Embryonic facial prominence (tissue), 1 donor: Measurements from ENCODE around the gene EEF2KMT.
"Not testable (repeated sequence)": the region's sequence is repeated elsewhere in the genome, so short reads cannot be mapped to it uniquely, and the experiment has no call there.

Experiments used
- DNase-seq: peaks from one replicate; pipeline ENCODE4 v3.0.0-alpha.2; 2016; ENCODE audit errors: extremely low spot score

The EEF2KMT gene

DNA sequence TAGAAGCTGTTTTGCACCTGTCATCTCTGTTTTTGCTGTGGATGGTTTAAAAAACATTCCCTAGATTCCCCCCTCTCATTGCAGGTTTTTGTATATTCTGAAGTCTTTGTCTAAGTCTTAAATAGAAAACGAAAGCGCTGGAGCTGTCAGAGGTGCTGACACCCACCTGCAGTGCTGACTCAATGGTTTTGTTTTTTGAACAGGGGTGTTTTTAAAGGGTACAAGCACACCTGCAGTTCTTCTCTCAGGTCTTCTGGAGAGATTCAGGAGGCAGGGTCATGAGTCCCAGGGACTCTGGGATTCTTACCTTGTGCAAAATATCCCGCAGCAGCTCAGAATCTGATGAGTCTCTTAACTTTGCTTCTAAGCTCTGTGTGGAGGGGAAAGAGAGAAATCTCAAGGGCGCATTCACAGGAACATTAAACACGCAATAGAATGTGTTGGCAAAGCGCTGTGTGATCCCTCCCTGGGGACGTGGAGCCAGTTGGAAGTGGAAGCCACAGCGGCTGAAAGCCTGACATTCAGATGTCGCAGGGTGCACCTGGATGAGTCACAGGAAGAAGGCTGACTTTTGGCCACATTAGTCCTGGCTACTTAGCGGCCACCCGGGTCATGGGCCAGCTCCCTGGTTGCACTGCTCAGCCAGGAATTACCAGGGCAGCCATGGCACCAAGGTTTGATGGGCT lies 2.3 kb downstream of the EEF2KMT start:
- not testable (repeated sequence) for DNase-seq

DNA sequence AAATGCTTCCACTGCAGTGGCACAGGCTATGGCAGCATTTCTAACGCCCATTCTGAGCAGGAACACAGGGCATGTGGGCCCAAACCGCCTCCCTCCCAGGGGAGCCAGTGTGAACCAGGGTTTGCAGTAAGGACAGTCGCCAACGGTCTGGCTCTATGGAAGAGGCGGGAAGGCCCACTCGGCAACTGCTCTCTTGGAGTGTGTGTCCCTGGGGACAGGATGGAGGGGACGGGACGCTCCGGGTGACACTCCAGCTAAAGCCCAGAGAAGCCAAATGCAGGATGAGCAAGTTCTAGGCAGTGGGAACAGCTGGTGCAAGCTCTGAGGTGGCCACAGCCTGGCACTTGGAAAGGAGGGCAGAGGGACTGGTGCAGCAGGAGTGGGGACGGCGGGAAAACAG lies 3.8 kb downstream of the EEF2KMT start:
- not testable (repeated sequence) for DNase-seq

DNA sequence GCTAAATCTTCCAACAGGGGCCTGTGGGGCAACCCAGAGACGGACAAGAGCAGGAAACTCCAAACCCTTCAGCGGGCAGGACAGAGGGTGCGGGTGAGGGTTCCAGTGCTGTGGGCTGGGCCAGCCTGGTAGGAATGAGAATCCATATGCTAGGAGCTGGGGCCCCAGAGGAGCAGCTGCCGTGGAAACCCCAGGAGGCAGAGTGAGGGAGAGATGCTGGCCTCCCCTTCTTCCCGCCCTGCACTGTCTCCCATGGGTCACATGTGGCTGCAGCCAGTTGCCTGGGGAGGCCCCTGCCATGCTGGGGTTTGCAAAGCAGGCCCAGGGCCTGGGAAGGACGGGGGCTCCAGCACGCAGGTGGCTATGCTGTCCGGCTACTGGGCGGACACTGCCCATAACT lies 4.5 kb downstream of the EEF2KMT start:
- not testable (repeated sequence) for DNase-seq

DNA sequence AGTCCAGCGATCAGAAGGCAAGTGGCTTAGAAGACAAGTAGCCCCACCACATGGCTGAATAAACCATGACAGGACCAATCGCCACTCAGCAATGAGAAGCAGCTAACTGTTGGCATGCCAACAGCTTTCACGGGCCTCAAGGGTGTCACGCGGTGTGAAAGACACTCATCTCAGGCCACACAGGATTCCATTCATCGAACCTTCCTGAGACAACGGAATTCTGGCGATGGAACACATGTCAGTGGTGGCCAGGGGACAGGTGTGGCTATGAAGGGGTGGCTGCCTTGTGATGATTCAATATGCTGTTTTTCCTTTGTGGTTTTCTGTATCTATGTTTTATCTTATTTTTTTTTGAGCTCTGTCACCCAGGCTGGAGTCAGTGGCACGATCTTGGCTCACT lies 7.0 kb downstream of the EEF2KMT start:
- not testable (repeated sequence) for DNase-seq

DNA sequence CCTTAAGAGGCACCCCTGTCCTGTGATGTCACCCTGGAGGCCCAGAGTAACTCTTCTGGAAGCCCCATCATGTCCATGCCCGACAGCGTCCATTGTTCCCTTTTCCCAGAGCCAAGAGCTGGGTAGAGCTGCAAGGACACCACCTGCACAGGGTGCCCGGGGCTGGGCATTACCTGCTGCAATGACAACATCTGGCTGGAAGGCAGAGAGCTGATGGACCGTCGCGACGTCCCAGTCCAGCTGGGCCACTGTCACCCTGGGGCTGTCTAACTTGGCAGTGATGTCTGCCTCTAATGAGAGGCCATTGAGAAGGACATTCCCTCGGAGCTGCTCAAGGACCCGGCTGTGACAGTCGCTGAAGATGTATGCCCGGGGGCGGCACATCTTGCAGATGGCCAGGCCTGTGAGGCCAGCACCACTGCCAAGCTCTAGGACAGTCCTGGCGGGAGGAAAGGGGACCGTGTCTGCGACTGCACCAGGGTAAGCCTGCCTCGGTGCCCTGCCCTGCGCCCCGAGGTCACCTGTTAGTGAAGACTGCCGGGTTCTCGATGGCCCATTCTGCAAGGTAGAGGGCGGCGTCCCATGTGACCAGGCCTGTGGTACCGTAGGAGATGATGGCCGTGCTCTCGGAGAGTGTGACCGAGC lies 7.6 kb downstream of the EEF2KMT start:
- not testable (repeated sequence) for DNase-seq

DNA sequence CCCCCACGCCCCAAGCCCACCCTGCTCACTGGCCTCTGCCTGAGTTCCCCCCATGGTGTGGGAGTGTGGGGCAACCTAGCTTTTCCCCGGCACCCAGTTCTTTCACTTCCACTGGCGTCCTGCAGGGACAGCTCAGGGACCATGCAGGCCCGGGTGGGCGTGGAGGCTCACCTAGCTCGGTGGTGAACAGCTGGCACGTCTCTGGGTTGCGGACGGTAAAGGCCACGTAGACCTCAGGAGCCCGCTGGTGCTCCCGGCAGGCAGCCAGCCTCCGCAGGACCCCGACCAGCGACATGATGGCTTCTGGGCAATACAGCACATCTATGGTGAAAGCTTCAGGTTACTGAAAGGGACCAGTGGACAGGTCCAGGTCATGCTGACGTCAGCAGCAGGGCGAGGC lies 8.7 kb downstream of the EEF2KMT start:
- not testable (repeated sequence) for DNase-seq

DNA sequence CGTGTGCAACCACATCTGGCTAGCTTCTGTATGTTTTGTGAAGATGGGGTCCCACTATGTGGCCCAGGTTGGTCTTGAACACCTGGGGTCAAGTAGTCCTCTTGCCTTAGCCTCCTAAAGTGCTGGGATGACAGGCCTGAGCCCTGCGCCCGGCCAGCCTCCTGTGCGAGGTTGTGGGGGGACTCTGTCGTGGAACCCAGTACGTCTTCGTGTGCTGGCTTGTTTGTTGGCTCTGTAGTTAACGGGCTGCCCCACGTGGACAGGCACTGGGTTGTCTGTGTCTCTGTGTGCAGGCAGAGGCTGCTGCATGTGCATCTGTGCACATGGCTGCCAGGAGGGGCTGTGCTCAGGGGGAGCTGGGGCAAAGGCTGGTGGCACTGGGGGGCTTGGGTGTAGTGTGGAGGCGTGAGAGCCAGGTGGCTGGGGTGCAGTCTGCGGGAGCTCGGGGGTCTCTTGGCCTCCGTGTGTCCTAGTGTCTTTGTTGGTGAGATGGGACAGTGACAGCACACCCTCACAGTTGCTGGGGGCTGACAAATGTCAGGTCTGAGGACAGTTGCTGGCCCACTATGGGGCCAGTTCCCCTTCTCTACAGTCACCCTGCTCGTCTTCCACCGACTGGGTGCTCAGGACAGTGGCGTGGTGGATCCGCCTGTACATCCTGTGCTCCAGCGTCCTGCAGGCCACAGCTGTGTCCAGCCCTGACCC lies 9.4 kb downstream of the EEF2KMT start:
- not testable (repeated sequence) for DNase-seq

DNA sequence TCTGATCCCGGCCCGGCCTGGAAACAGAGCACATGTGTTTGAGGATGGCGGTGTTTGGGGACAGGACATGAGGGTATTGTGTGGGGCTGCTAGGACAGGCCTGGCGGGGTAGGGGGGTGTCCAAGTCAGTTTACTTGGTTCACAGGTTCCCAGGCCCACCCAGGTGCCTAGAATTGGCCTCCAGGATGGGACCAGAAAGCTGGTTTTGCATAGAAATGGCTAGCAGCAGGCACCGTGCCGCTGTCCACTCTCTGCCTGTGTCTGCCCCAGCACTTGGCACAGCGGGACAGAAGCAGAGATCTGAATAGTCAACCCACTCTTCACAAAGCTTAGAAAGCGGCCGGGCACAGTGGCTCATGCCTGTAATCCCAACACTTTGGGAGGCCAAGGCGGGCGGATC lies 11.9 kb downstream of the EEF2KMT start:
- not testable (repeated sequence) for DNase-seq

DNA sequence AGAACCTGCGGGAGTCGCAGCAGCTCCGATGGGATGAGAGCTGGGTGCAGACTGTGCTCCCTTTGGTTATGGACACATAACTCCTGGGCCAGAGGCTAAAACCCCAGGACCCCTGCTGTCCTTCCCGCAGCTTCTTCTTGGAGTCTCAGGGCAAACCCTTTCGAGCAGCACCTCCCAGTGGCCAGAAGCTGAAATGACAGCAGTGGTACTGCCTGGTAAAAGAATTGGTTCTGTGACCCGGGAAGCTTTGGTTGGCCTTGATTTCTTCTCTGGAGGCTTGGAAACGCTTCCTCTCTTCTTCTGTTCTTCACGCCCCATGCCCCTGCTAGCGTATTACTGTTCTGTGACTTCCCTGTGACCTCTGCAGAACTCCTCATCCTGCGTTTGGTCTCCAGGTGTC lies 12.8 kb downstream of the EEF2KMT start:
- not testable (repeated sequence) for DNase-seq

DNA sequence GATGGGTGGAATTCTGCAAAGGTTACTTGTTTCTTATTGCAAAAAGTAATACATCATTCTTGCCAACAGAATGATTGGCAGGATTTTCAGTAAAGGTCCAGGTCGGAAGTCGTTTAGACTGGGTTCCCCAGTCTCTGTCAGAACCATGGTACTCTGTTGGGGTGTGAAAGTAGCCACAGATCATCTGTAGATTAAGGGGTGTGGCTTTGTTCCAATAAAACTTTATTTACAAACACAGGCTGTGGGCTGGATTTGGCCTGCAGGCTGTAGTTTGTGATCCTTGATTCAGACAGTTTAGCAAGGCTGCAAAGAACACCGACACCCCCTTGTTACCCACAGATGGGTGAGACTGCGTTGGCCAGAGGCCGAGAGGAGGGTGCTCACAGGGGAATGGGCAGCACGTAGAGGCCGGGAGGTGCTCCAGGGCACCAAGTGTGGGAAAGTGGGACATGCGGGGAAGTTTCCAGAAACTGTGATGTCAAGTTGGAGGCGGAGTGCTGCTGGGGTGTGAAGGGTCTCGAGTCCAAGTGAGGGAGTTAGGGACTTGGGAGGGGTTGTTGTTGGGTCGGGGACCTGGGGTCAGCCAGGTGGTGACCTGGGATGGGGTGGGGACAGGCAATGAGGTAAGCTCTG lies 13.4 kb downstream of the EEF2KMT start:
- DNase-seq, result not testable (repeated sequence)

DNA sequence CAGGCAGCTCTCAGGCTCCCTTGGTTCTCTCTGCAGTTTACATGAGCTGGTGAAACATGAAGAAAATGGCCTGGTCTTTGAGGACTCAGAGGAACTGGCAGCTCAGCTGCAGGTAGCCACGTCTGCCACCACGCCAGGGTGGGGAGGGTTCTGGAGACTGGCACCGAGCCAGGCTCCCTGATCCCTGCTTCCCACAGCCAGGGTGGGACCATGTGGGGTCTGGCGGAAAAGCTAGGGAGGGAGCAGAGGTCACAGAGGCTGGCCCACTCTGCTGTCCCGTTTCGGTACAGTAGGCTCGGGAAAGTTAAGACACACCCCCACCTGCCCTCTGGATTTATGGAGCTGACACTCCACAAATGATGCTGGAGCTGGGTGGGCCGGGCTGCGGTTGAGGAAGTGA lies 13.9 kb downstream of the EEF2KMT start:
- not testable (repeated sequence) for DNase-seq

DNA sequence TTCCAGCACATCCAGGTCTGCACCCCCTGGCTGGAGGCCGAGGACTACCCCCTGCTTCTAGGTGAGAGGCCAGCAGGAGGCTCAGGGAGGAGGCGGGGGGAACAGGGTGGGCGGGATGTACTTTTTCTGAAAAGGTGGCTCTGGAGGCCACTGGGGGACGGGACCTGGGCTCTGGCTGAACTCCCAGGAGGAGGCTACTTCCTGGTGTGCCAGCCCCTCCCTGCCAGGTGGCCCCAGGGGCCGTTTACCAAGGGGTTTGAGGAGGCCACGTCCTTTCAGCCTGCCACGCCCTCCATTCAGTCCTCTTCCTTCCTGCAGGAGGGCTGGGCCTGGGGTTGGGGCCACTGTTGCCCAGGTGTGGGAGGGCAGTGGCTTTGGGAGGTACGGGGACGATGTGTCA lies 16.6 kb downstream of the EEF2KMT start:
- not testable (repeated sequence) for DNase-seq

DNA sequence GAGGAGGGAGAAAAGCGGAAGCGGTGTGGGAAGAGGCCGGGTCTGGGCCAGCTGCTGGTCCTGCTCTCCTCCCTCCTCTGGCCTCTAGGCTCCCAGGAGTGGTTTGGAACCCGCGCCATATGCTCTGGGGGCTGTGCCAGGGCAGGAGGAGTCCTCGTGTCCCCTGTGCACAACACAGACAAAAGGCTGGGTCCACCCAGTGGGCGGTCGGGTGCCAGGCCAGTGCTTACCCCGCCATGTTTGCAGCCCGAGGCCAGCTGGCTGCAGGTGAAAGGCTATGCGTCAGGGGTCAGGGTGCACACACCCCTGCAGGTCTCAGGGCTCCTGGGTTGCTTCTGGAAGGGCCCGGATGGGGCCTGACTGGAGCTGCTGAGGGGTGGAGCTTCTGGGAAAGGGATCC lies 17.1 kb downstream of the EEF2KMT start:
- not testable (repeated sequence) for DNase-seq

DNA sequence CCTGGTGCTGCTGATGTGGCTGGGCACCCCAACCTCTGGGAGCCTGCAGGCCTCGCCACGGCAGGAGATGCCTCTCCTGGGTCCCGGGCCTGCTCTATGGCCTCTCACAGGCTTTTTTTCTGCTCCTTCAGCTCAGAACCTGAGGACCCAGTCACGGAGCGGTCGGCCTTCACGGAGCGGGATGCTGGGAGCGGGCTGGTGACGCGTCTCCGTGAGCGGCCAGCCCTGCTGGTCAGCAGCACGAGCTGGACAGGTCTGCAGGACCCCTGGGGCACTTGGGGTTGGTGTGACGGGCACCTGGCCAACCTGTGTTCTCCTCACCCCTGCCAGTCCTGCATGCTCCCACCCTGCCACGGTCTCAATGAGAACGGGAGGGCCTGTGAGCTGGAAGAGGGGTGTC lies 19.0 kb downstream of the EEF2KMT start:
- DNase-seq, result no peak

DNA sequence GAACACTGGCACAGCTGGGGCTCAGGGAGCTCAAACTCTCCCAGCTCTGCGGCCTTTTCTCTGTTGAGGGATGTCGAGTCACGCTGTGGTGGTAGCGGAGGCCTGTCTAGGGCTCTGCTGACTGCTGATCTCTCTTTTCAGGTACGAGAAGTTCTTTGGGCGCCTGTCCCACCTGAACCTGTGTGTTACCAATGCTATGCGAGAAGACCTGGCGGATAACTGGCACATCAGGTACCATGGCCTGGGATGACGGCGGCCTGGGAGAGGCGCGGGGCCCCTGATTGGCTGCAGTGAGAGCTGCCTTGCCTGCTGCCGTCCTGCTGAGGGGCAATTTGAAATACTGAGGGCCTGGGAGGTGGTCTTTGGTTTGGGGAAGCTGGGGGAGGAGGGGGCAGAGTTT lies 20.3 kb downstream of the EEF2KMT start:
- DNase-seq, result no peak

DNA sequence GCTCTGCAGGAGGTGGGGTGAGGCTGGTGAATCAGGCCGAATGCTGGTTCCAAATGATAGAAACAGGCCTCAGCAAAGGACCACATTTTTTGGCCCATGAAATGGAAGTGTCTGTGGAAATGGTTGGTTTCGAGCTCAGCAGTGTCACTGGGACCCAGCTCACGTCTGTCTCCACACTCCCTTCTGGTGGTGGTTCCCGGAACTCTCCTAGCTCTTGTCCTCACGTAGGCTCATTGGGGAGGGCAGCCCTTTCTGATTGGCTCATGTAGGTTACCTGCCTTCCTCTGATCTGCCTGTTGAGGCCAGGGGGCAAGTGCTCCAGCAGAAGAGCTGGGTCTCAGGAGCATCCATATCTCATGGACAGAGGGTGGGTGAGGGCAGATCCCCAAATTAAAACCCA lies 22.0 kb downstream of the EEF2KMT start:
- no peak for DNase-seq

DNA sequence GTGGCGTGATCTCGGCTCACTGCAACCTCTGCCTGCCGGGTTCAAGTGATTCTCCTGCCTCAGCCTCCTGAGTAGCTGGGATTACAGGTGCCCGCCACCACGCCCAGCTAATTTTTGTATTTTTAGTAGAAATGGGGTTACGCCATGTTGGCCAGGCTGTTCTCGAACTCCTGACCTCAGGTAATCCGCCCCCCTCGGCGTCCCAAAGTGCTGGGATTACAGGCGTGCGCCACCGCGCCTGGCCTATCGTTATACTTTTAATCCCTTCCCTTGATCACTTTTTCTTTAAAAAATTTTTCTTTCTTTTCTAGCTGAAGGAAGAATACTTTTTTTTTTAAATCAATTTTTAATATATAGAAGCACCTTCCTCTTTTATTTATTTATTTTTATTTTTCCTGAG lies 23.8 kb downstream of the EEF2KMT start:
- DNase-seq, result not testable (repeated sequence)

DNA sequence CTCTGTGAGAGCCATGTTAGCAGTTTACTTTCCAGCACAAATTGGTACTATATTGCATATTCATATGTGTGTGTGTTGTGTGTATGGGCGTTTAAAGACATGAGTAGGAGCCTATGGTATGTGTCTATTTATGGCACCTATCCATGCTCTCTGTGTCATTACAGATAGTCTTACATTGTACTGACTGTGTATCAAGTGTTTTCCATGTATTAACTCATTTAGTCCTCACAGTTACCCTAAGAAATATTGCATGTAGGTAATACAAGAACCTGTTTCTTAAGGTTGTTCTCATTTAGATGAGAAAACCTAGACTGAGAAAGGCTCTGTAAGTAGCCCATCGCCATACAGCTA lies 24.3 kb downstream of the EEF2KMT start:
- DNase-seq, result no peak

DNA sequence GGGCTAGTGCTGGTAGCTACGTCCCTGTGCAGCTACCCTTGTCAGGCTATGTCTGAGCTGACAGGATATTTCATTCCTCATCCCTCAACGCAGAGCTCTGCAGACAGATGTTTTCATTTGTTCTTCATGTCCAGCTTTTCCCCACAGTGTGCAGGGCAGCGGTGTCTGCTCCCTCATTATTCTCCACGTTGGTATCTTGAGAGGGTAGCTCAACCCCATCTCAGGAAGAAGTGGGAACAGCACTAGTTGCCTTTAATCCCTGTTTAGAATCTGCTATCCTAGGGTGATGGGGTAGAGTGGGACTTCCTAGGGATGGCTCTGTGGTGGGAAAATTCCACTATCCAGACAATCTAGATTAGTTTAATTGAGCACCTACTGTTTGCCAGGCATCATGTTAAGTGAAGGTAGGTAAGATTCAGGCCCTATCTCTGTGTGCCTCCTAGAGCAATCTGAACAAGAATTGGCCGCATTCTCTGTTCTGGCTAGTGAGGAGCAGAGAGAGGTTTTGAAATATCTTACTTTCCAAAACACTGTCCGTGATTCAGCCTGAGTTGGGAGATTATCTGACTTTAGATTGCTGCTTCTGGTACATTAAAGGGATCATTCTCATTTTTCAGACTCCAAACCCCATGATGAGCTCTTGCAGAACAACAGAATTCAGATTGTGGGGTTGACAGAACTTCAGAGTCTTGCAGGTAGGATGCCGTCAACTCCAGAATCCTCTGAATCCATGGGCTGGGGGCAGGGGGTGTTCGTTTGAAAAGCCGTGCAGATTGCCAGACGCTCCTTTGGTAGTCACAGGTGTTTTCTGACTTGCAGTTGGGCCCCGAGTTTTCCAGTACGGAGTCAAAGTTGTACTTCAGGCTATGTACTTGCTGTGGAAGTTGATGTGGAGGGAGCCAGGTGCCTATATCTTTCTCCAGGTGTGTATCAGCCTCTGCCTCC lies 25.0 kb downstream of the EEF2KMT start:
- DNase-seq, result no peak

DNA sequence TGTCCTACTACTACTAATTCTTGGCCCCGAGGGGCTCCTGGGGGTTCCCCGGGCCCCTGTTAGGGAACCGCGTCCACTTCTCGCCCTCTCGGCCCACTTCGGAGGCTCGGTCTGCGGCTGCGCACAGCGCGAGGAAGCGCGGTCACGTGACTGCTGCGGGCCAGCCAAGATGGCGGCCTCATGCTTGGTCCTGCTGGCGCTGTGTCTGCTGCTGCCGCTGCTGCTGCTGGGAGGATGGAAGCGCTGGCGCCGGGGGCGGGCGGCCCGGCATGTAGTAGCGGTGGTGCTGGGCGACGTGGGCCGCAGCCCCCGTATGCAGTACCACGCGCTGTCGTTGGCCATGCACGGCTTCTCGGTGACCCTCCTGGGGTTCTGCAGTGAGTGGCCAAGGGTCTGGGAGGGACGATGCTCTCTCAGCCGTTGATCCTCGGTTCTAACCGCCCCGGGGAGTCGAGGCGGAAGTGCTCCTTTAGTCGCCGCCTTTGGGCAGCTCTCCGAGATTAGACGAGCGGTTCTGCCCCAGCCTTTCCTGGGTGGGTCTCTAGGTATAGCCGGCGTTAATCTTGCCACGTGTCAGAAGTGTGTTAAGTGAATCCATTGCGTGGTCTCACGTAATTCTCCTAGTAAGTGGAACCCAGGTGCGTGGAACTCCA lies 25.8 kb downstream of the EEF2KMT start, which contains the start of gene ALG1:
ALG1 (plus strand) TSS at position 163 of the 653 bp plus-strand sequence; CDS start at position 170, 7 bp downstream.
- peak; percentile 55 for DNase-seq

DNA sequence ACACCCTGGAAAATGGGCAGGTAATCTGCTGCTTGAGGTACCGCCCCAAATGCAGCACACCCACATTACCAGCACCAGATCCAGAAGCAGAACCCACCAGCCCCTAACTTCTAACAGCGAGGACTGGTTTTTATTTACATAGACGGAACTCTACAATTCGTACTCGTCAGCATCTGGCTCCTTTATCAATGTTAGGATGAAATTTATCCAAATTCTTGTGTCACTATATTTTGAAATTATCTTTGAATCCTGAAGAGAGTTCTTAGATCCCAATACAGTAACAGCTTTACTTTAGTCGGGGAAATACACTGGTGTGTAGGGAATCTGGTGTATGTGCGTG lies 26.3 kb downstream of the EEF2KMT start:
- no peak for DNase-seq
